ENCODE results near the gene SIGLEC9.

Gene SIGLEC9

GRCh38 chr19:51096473-51097165 lies 28.1 kb upstream of the SIGLEC9 start:
- no peak for DNase-seq

GRCh38 chr19:51097166-51097738 lies 27.5 kb upstream of the SIGLEC9 start:
- DNase-seq: peak in 29 of 56 donors; percentile 1 to 60 (median 17)

DNA sequence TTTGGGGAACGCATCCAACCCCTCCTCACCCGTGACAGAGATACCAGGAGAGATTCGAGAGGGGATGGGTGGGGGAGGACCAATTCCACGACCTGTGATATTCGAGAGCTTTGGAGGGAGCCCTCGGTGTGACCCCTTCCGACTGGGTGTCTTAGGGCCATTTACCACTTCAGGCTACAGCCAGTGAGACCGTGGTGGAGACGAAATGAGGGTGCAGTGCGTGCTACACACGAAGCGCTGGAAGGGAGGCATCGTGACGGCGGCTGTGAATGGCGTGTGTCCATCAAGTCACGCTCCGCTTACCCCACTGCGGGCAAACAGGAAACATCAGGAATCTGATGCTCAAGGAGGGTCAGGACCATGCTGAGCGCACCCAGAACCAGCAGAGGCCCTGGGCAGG lies 26.9 kb upstream of the SIGLEC9 start:
- no peak for DNase-seq

DNA sequence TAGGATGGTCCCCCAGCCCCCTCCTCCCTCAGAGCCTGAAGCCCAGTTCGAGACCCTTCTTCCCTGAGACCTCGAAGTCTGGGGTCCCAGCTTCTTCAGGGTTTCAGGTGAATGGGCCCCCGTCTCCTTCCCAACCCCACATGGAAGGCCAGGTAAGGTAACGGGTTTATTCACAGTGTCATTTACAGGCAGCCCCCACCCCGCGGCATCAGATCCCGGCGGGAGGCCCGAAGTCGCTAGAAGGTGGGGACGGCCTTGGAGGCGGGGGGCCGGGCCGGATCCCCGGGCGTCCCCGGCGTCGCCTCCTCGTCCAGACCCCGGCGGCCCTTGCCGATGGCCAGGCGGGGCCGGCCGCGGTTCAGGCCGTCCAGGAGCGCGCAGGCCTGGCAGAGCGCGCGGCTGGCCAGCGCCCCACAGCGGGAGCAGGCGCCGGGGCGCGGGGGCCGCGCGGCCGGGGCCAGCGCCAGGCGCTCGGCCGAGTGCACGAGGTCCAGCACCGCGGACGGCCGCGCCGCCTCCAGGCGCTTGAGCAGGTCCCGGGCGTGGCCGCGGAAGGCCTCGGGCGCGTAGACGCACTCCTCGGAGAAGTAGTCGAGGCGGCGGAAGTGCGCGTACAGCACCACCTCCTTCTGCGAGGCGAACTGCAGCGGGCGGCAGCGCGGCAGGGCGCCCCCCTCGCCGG lies 26.2 kb upstream of the SIGLEC9 start:
- DNase-seq: peak in 1 of 56 donors; percentile 13

DNA sequence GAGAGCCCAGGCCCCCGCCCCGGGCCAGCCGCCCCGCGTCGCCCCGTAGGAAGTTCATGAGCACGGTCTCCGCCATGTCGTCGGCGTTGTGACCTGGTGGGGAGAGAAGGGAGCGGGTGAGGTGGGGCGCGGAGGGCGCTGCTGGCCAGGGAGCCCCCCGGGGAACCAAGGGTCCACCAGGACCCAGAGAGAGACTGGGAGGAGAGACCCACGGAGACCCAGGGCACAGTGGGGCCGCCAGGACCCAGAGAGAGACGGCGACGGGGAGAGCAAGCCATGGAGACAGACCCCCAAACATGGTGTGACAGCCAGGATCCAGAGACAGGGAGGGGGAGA lies 25.7 kb upstream of the SIGLEC9 start:
- no peak for DNase-seq

DNA sequence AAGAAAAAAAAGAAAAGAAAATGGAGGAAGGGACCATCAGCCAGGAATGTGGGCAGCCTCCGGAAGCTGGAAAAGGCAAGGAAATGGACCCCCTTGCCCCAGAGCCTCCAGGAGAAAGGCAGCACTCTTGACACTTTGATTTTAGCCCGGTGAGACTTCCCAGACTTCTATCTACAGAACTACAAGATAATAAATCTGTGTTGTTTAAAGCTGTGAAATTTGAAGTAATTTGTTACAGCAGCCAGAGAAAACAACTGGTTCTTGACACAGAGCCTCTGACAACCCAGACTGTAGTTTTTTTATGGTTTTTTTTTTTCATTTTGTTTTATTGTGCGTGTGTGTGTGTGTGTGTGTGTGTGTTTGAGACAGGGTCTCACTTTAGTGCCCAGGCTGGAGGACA lies 24.1 kb upstream of the SIGLEC9 start:
- DNase-seq: no peak

DNA sequence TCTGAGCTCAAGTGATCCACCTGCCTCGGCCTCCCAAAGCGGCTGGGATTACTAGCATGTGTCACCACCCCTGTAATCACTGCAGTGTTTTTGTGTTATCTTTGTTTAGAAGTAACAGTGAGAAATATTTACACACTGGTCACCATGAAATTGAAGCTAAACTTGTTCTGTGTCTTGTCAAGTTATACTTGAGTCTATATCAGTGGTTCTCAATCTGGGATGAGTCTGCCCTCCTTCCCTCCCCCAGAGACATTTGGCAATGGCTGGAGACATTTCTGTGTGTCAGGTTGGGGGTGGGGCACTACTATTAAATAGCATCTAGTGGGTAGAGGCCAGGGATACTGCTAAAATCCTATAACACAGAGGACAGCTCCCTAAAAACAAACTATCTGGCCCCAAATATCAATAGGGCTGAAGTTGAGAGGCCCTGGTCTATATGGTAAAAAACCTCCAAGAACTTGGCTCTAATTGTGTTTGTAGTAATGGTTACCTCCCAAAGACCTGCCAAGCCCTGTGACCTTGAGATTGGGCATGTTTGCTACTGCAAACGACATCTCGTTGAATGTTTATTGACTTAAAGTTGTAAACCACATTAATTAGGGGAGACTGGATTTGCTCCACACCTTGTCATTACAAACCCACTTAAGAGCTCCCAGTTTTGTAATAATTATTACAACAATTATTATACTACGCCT lies 23.4 kb upstream of the SIGLEC9 start:
- DNase-seq: no peak

DNA sequence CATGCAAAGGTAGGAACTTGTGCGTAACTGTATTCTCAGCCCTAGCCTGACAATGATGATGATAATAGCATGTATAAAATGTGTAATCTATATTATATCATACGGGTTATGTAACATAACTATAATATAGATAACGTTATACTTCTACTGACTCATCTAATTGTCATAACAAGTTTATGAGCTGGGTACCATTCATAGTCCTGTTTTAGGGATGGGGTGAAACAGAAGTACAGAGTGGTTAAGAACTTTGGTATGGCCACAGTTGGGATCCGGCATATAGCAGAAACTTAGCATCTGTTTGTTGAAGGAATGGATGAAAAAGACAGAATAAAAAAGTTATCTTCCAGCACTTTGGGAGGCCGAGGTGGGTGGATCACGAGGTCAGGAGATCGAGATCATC lies 21.7 kb upstream of the SIGLEC9 start:
- DNase-seq: no peak

GRCh38 chr19:51103926-51104341 lies 20.8 kb upstream of the SIGLEC9 start:
- peak in 3 of 56 donors; percentile 3 to 46 (median 24) for DNase-seq

DNA sequence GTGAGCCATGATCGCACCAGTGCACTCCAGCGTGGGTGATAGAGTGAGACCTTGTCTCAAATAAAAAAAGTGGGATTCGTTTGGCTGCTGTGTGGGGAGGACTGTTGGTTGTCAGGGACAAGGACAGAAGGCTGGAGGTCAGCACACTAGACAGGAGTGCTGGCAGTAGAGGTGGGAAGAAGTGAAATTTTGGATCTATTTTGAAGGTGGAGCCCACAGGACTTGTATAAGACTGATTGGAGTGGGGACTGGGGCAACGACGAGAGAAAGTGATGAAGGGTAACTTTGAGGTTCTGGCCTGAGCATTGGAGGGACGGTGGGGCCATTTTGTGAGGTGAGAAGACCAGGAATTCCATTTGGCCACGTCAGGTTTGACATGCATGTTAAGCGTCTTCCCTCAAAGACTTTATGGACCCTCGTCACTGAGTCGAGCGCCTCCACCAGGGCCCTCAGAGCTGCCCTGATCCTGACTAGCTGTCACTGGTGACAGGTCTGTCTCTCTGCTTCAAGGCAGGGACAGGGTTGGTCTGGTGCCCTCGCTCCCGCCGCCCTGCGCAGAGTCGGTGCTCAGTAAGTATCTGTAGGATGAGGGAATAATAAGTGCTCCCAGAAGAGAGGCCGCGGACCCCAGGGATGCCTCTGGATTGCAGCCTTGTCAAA lies 17.2 kb upstream of the SIGLEC9 start:
- DNase-seq: peak in 5 of 56 donors; percentile 34 to 51 (median 46)

DNA sequence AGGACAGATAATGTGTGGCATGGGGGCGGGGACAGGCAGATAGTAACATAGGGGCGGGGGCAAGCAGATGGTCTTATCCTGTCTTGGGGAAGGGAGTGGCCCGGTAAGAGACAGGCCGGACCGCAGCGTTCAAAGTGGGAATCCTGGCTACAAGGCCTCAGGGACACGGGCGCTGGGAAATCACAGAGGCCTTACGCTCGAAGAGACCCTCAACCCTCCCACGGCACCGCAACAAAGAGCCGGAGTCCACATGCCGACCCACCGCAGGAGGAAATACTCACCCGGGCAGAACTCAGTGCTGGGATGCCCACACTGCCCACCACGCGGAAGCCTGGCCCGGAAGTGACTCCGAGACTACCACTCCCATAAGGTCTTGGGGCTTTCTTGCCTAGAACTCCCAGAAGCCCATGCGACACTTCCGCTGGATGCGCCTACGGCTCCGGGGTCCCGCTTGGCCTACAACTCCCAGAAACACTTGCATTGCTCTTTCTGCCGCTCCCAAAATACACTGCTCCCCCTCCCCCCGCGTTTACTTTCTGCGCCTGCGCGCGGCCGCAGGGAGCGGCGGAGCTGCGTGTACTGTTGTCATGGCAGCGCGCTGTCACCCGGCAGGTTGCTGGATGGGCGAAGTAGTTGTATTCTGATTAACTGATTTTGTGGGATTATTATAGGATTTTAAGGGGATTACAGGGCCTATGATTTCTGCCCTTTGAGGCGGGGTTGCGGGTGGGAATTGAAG lies 16.5 kb upstream of the SIGLEC9 start, which contains the start of gene CTU1:
Gene CTU1 (minus strand): TSS at position 344 of the 739 bp plus-strand sequence. CDS start 3,840 bp downstream, outside the sequence.
- DNase-seq: peak; percentile 92 to 99 (median 98)

DNA sequence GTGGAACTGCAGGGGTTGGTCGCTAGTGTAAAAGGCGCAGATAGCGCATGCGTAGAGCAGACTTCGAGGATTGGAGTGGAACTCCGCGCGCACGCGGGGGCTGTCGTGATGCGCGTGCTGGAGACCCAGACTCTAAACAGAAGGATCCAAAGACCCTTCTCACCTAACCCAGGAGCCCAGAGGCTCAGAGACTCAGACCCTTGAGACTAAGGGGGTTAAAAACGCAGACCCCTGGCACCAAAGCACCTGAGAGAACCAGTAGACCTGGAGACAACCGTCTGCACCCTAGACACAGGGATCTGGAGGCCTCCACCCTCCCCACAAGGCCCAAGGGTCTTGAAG lies 15.9 kb upstream of the SIGLEC9 start:
- DNase-seq: peak in 12 of 56 donors; percentile 68 to 95 (median 90)

DNA sequence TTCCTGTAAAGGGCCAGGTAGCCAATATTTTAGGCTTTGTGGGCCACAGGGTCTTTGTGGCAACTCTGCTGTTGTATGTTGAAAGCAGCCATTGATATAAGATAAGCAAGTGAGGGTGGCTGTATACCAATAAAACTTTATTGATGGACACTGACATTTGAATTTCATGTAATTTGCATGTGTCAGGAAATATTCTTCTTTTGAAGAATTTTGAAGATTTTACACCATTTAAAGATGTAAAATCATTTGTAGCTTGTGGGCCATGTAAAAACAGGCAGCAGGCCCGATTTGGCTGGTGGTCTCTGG lies 14.1 kb upstream of the SIGLEC9 start:
- no peak for DNase-seq

DNA sequence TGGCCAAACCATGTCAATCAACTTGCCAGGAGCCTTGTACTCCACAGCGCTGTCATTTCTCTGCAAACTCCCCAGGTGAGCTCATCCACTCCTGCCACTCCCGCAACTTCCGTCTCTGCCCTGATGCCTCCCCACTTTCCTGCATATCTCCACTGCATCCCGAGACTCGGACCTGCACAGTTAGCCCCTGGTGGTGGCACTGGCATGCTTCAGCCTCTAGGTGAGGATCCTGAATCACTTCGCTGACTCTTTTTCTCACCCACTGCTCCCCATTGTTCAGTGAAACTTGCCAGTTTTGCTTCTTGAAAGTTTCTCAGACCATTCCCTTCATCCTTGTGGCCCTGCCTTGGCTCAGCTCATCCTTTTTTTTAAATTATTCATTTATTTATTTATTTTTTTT lies 13.1 kb upstream of the SIGLEC9 start:
- DNase-seq: no peak

DNA sequence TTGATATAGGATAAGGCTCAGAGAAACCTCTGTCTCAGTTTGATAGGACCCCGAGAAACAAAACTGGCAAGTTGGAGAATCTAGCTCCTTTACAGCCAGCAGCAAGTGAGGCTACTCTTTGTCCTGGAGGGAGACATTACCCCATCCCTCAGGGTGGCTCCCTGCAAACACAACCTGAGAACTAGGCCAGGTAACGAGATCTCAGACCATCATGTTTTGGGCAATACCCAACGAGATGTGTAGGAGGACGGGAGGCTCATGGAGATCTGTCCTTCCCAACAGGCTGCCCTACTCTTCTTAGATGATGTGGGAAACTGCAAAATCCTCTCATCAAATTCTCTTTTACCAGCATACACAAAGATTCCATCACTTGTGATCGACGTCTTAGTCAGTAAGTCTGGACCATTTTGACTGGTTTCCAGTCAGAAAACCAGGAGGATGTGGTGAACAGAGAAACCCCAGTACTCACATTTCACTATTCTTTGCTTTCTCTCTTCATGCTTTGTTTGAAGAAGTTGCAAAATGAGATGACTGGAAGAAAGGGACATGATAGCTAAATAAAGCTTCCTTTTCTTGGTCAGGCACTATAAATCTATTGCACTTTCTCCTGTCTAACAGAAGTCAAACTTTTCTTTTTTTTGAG lies 10.5 kb upstream of the SIGLEC9 start:
- no peak for DNase-seq

GRCh38 chr19:51116736-51117286 lies 7.9 kb upstream of the SIGLEC9 start:
- DNase-seq: no peak

GRCh38 chr19:51119101-51119500 lies 5.6 kb upstream of the SIGLEC9 start:
- no peak for DNase-seq

DNA sequence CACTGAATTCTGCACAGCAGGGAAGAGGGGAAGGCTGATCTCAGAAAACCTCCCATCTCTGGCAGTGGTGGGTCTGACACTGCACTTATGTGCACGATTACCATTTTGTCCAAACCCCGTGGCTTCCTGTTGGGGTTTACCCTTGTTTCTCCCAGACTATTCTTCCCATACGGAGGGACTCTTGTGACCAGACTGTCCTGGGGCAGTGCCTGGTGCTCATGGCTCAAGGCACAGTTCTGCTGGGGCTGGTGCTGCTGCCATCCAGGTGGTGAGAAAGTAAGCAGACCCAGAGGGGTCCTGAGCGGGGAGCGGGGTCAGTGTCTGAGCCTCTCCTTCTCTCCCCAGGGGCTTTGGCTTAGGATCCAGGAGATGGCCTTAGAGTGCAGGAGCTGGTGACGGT lies 5.1 kb upstream of the SIGLEC9 start:
- DNase-seq: no peak

GRCh38 chr19:51120160-51120559 lies 4.5 kb upstream of the SIGLEC9 start:
- DNase-seq: no peak

- DNase-seq: no peak
Observed at GRCh38 chr19:51121257-51121656, 3.4 kb upstream of the SIGLEC9 start.

Data from nucleus accumbens (tissue), 56 donors.